VCaP (cell line): ENCODE data around the gene KIAA0232.

Experiments
- H3K27ac ChIP-seq: fragments of 450-650 bp; 2 replicates; pipeline ENCODE4 v1.5.1; 2017
- CTCF ChIP-seq: fragments of 450-650 bp; conservative IDR thresholded peaks from 2 replicates; pipeline ENCODE4 v1.5.1; 2017; ENCODE audit warnings: mild to moderate bottlenecking, moderate library complexity

KIAA0232 gene

GRCh38 chr4:6851431-6851830 lies 68.9 kb downstream of the KIAA0232 start:
- no peak for TF ChIP-seq CTCF
- H3K27ac ChIP-seq, result no peak overlapping the region

- H3K27ac ChIP-seq, result no peak overlapping the region
- no peak for TF ChIP-seq CTCF
Observed at GRCh38 chr4:6851962-6852361, 69.4 kb downstream of the KIAA0232 start.

- TF ChIP-seq CTCF, result no peak
- no peak overlapping the region for H3K27ac ChIP-seq
Observed at GRCh38 chr4:6852582-6852981, 70.1 kb downstream of the KIAA0232 start.

- TF ChIP-seq CTCF, result no peak
- no peak overlapping the region for H3K27ac ChIP-seq
Observed at GRCh38 chr4:6854098-6854744, 71.7 kb downstream of the KIAA0232 start.

GRCh38 chr4:6855692-6856297 lies 73.3 kb downstream of the KIAA0232 start:
- no peak overlapping the region for H3K27ac ChIP-seq
- no peak for TF ChIP-seq CTCF

GRCh38 chr4:6856391-6856790 lies 73.9 kb downstream of the KIAA0232 start:
- TF ChIP-seq CTCF, result no peak
- no peak overlapping the region for H3K27ac ChIP-seq

GRCh38 chr4:6857009-6857882 lies 74.7 kb downstream of the KIAA0232 start:
- no peak for TF ChIP-seq CTCF
- no peak overlapping the region for H3K27ac ChIP-seq
